Smooth muscle cell (in vitro differentiated cells): Measurements from ENCODE around the gene DEFB132. TPM values are rescaled to one million over a fixed set of nuclear protein-coding genes. Genes with fewer than 3 reads are reported as not detected.

Experiments
- DNase-seq: peaks from one replicate; lab custom pipeline; 2025; ENCODE audit not compliant: unreplicated experiment; lab: John Stamatoyannopoulos, UW
- H2AFZ ChIP-seq: fragments of 200-600 bp; sonication (generic); 2 replicates; pipeline ENCODE4 v1.6.0; 2016; ENCODE audit warnings: antibody characterized with exemption, low read depth, mild to moderate bottlenecking
- H3F3A ChIP-seq: fragments of 200-600 bp; sonication (generic); 2 replicates; pipeline ENCODE4 v1.6.0; 2017; ENCODE audit warnings: antibody characterized with exemption, low read depth
- H3K27ac ChIP-seq: fragments of 200-600 bp; sonication (generic); 2 replicates; pipeline ENCODE4 v1.5.1; 2016; ENCODE audit warnings: low read depth, mild to moderate bottlenecking
- H3K27me3 ChIP-seq: fragments of 200-600 bp; sonication (generic); 2 replicates; pipeline ENCODE4 v1.6.1; 2016; ENCODE audit warnings: low read depth, mild to moderate bottlenecking
- H3K36me3 ChIP-seq: fragments of 200-600 bp; sonication (generic); 2 replicates; pipeline ENCODE4 v1.5.1; 2016; ENCODE audit warnings: low read depth
- H3K4me1 ChIP-seq: fragments of 200-600 bp; sonication (generic); 2 replicates; pipeline ENCODE4 v1.5.1; 2016; ENCODE audit warnings: low read depth
- H3K4me2 ChIP-seq: fragments of 200-600 bp; sonication (generic); 2 replicates; pipeline ENCODE4 v1.6.0; 2016; ENCODE audit warnings: mild to moderate bottlenecking
- H3K4me3 ChIP-seq: fragments of 200-600 bp; sonication (generic); 2 replicates; pipeline ENCODE4 v1.5.1; 2016; ENCODE audit warnings: mild to moderate bottlenecking
- H3K79me2 ChIP-seq: fragments of 200-600 bp; sonication (generic); 2 replicates; pipeline ENCODE4 v1.6.0; 2016; ENCODE audit warnings: low read depth, mild to moderate bottlenecking
- H3K9ac ChIP-seq: fragments of 200-600 bp; sonication (generic); 2 replicates; pipeline ENCODE4 v1.6.0; 2016; ENCODE audit warnings: low read depth
- H3K9me3 ChIP-seq: fragments of 200-600 bp; sonication (generic); replicated peaks from 2 replicates; pipeline ENCODE4 v1.5.1; 2016; ENCODE audit warnings: low read depth
- H4K20me1 ChIP-seq: fragments of 200-600 bp; sonication (generic); 2 replicates; pipeline ENCODE4 v1.6.0; 2016; ENCODE audit warnings: low read depth
- WGBS: methylation state at CpG from one replicate; pipeline ENCODE4 v1.1.7; 2016; ENCODE audit warnings: low lambda C conversion rate; 5-methylcytosine and 5-hydroxymethylcytosine counted together
- polyA plus RNA-seq: library from polyadenylated mRNA; unstranded; fragments of >200 nt; fragmentation: Nextera tagmentation; extraction: Ambion mirVana; gene quantifications from 2 replicates; pipeline ENCODE4 v1.2.1, GENCODE V29; 2016
- total RNA-seq: library from RNA; depleted of rRNA; stranded (reverse); fragments of >200 nt; gene quantifications from 2 replicates; pipeline ENCODE4 v1.2.3, GENCODE V29; 2014
- TF ChIP-seq, protein P1 (sequence below): fragments of 200-600 bp; sonication (generic); IDR thresholded peaks from 2 replicates; pipeline ENCODE4 v1.5.1; 2017; ENCODE audit warnings: borderline replicate concordance, mild to moderate bottlenecking, antibody characterized with exemption; ENCODE audit not compliant: insufficient read depth, poor library complexity, severe bottlenecking

DEFB132 gene
- total and polyA plus RNA-seq, 2 experiments from 2014 or later = not detected

GRCh38 chr20:275791-276190 lies 18.3 kb downstream of the DEFB132 start:
- 97% methylated on average over 7 of the region's 7 CpGs for WGBS
- DNase-seq = no peak
- Histone ChIP-seq H3F3A (no peaks in the 10 kb centered on the region), H3K4me1 (no peaks in the 10 kb centered on the region), H3K9ac (no peak overlapping the region), H3K9me3 (no peaks in the 10 kb centered on the region), H3K4me2 (no peak overlapping the region), H3K27ac (no peak overlapping the region), H2AFZ (no peak overlapping the region), H4K20me1 (no peaks in the 10 kb centered on the region), H3K36me3 (no peaks in the 10 kb centered on the region), H3K79me2 (no peaks in the 10 kb centered on the region), H3K27me3 (no peaks in the 10 kb centered on the region), H3K4me3 (no peak overlapping the region)
- TF ChIP-seq, protein P1, sequence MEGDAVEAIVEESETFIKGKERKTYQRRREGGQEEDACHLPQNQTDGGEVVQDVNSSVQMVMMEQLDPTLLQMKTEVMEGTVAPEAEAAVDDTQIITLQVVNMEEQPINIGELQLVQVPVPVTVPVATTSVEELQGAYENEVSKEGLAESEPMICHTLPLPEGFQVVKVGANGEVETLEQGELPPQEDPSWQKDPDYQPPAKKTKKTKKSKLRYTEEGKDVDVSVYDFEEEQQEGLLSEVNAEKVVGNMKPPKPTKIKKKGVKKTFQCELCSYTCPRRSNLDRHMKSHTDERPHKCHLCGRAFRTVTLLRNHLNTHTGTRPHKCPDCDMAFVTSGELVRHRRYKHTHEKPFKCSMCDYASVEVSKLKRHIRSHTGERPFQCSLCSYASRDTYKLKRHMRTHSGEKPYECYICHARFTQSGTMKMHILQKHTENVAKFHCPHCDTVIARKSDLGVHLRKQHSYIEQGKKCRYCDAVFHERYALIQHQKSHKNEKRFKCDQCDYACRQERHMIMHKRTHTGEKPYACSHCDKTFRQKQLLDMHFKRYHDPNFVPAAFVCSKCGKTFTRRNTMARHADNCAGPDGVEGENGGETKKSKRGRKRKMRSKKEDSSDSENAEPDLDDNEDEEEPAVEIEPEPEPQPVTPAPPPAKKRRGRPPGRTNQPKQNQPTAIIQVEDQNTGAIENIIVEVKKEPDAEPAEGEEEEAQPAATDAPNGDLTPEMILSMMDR = no peak

DNA sequence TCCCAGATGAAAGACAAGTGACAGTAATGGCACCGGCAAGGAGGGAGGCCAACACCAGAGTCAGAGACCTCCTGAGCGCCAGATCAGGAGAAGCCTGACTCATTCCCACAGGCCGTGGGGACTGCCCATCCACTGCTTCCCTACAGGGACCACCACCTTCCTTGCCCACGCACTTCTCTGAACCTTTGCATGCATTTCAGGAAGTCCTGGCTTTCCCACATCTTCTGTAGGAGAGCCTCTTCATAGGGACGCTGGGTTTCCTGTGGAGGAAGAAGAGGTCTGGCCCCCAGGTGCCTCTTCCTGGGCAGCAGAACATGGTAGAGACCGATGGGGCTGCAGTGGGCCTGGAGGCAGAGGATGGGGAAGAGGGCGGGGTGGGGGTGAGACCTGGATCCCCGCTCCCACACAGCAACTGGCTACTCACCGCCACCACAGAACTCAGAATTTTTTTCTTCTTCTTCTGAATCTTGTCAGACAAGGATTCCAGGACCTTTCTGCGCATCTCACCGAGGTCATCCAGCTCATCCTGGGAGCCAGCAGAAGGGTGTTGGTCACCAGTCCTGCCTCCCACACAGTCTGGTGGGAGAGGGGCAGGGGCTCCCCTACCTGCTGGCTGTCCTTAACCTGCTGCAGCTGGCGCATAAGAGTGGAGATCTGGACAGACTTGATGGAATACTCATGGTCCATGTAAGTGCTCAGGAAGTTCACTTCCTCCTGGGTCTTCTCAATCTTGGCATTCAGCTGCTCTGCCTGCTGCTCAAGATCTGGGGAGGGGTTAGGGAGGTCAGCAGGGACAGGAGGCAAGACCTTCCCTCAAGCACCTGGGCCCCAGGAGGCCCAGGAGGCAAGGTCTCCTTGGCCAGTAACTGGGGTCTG lies 19.3 kb downstream of the DEFB132 start:
- Histone ChIP-seq H3K27me3 (no peaks in the 10 kb centered on the region), H3K9me3 (no peaks in the 10 kb centered on the region), H3F3A (no peaks in the 10 kb centered on the region), H3K9ac (no peak overlapping the region), H2AFZ (no peak overlapping the region), H3K4me3 (no peak overlapping the region), H3K79me2 (no peaks in the 10 kb centered on the region), H3K36me3 (no peaks in the 10 kb centered on the region), H4K20me1 (no peaks in the 10 kb centered on the region), H3K4me1 (no peaks in the 10 kb centered on the region), H3K27ac (no peak overlapping the region), H3K4me2 (no peak overlapping the region)
- DNase-seq = no peak
- WGBS = 93% methylated on average over 11 of the region's 12 CpGs
- TF ChIP-seq, protein P1 = no peak

DNA sequence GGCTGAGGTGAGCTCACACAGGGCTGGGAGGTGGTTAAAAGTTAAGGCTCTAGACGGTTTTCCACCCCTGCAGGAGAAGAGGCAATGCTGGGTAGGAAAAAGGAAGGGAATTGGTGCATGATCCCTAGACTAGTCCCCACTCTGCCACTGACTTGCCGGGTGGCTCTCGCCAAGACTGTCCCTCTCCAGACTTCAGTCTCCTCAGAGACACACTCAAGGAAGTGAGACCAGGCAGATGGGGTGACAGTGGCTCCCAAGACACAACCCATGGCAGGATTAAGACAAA lies 19.9 kb downstream of the DEFB132 start:
- H2AFZ ChIP-seq = no peak overlapping the region
- TF ChIP-seq, protein P1 = no peak
- no peak overlapping the region for H3K4me3 ChIP-seq
- H3K27ac ChIP-seq = no peak overlapping the region
- no peaks in the 10 kb centered on the region for H3F3A ChIP-seq
- H3K4me1 ChIP-seq = no peaks in the 10 kb centered on the region
- no peak for DNase-seq
- H3K27me3 ChIP-seq = no peaks in the 10 kb centered on the region
- no peaks in the 10 kb centered on the region for H4K20me1 ChIP-seq
- H3K9ac ChIP-seq = no peak overlapping the region
- H3K9me3 ChIP-seq = no peaks in the 10 kb centered on the region
- no peaks in the 10 kb centered on the region for H3K36me3 ChIP-seq
- no peaks in the 10 kb centered on the region for H3K79me2 ChIP-seq
- no peak overlapping the region for H3K4me2 ChIP-seq
- WGBS = 19% methylated on average over 3 of the region's 3 CpGs

- Histone ChIP-seq H4K20me1 (no peaks in the 10 kb centered on the region), H3K9me3 (no peaks in the 10 kb centered on the region), H2AFZ (no peak overlapping the region), H3K9ac (no peak overlapping the region), H3K4me1 (no peaks in the 10 kb centered on the region), H3F3A (no peaks in the 10 kb centered on the region), H3K79me2 (no peaks in the 10 kb centered on the region), H3K4me3 (no peak overlapping the region), H3K27me3 (no peaks in the 10 kb centered on the region), H3K27ac (no peak overlapping the region), H3K4me2 (no peak overlapping the region), H3K36me3 (no peaks in the 10 kb centered on the region)
- WGBS = 79% methylated on average over 5 of the region's 5 CpGs
- TF ChIP-seq, protein P1 = no peak
- no peak for DNase-seq
Measured at GRCh38 chr20:278181-278580, 20.7 kb downstream of the DEFB132 start.
